ENCODE data around the gene CYP2A7. TPM values are rescaled to one million over a fixed set of nuclear protein-coding genes. Genes with fewer than 3 reads are reported as not detected.
"Not testable (repeated sequence)": the region's sequence is repeated elsewhere in the genome, so short reads cannot be mapped to it uniquely, and the experiment has no call there.

CYP2A7 gene
- total and polyA plus RNA-seq, 9 donors, result 0.05 to 0.19 TPM; not detected in 7

GRCh38 chr19:40872209-40872608 is 9.8 kb downstream of the CYP2A7 start:
- no peak overlapping the region for H3K4me3 ChIP-seq (ENCODE audit: low read length)
- H3K27me3 ChIP-seq (ENCODE audit: control insufficient read depth, insufficient read depth, low read length), result no peaks in the 10 kb centered on the region
- H3K27ac ChIP-seq (ENCODE audit: low read length), result no peak overlapping the region
- DNase-seq, result no peak
- no peaks in the 10 kb centered on the region for H3K4me1 ChIP-seq (ENCODE audit: control insufficient read depth, insufficient read depth, low read length)
- 67% methylated on average over 1 of the region's 2 CpGs for WGBS (ENCODE audit: insufficient coverage)
- no peaks in the 10 kb centered on the region for H3K9me3 ChIP-seq (replicated peaks; ENCODE audit: control insufficient read depth, low read depth, low read length)
- no peaks in the 10 kb centered on the region for H3K36me3 ChIP-seq (ENCODE audit: control insufficient read depth, insufficient read depth, low read length)

- no peak for DNase-seq
- H3K4me1 ChIP-seq (ENCODE audit: control insufficient read depth, insufficient read depth, low read length), result no peaks in the 10 kb centered on the region
- H3K27ac ChIP-seq (ENCODE audit: low read length), result no peak overlapping the region
- H3K4me3 ChIP-seq (ENCODE audit: low read length), result no peak overlapping the region
- 67% methylated on average over 2 of the region's 7 CpGs for WGBS (ENCODE audit: insufficient coverage)
- H3K27me3 ChIP-seq (ENCODE audit: control insufficient read depth, insufficient read depth, low read length), result no peaks in the 10 kb centered on the region
- H3K36me3 ChIP-seq (ENCODE audit: control insufficient read depth, insufficient read depth, low read length), result no peaks in the 10 kb centered on the region
- no peaks in the 10 kb centered on the region for H3K9me3 ChIP-seq (replicated peaks; ENCODE audit: control insufficient read depth, low read depth, low read length)
Observed at GRCh38 chr19:40867701-40868100, 14.3 kb downstream of the CYP2A7 start.

- DNase-seq; H3K27me3 ChIP-seq (ENCODE audit: control insufficient read depth, insufficient read depth, low read length); H3K4me1 ChIP-seq (ENCODE audit: control insufficient read depth, insufficient read depth, low read length); H3K36me3 ChIP-seq (ENCODE audit: control insufficient read depth, insufficient read depth, low read length); H3K27ac ChIP-seq (ENCODE audit: low read length); H3K4me3 ChIP-seq (ENCODE audit: low read length); H3K9me3 ChIP-seq (replicated peaks; ENCODE audit: control insufficient read depth, low read depth, low read length): not testable (repeated sequence)
- no CpG with 5 or more reads among the region's 9 CpGs for WGBS (ENCODE audit: insufficient coverage)
Observed at GRCh38 chr19:40864739-40865496, 17.1 kb downstream of the CYP2A7 start.

GRCh38 chr19:40862785-40863184 is 19.2 kb downstream of the CYP2A7 start:
- Histone ChIP-seq H3K27me3 (ENCODE audit: control insufficient read depth, insufficient read depth, low read length) (no peaks in the 10 kb centered on the region), H3K36me3 (ENCODE audit: control insufficient read depth, insufficient read depth, low read length) (no peaks in the 10 kb centered on the region), H3K4me1 (ENCODE audit: control insufficient read depth, insufficient read depth, low read length) (no peaks in the 10 kb centered on the region), H3K9me3 (replicated peaks; ENCODE audit: control insufficient read depth, low read depth, low read length) (no peaks in the 10 kb centered on the region), H3K4me3 (ENCODE audit: low read length) (no peak overlapping the region), H3K27ac (ENCODE audit: low read length) (no peak overlapping the region)
- no peak for DNase-seq
- 50% methylated on average over 3 of the region's 4 CpGs for WGBS (ENCODE audit: insufficient coverage)

GRCh38 chr19:40862333-40862732 is 19.7 kb downstream of the CYP2A7 start:
- Histone ChIP-seq H3K9me3 (replicated peaks; ENCODE audit: control insufficient read depth, low read depth, low read length) (no peaks in the 10 kb centered on the region), H3K27ac (ENCODE audit: low read length) (no peak overlapping the region), H3K4me1 (ENCODE audit: control insufficient read depth, insufficient read depth, low read length) (no peaks in the 10 kb centered on the region), H3K36me3 (ENCODE audit: control insufficient read depth, insufficient read depth, low read length) (no peaks in the 10 kb centered on the region), H3K27me3 (ENCODE audit: control insufficient read depth, insufficient read depth, low read length) (no peaks in the 10 kb centered on the region), H3K4me3 (ENCODE audit: low read length) (no peak overlapping the region)
- WGBS (ENCODE audit: insufficient coverage), result no CpG with 5 or more reads among the region's 3 CpGs
- no peak for DNase-seq

GRCh38 chr19:40858109-40858508 is 23.9 kb downstream of the CYP2A7 start:
- no CpG with 5 or more reads among the region's 5 CpGs for WGBS (ENCODE audit: insufficient coverage)
- no peak overlapping the region for H3K27ac ChIP-seq (ENCODE audit: low read length)
- H3K27me3 ChIP-seq (ENCODE audit: control insufficient read depth, insufficient read depth, low read length), result no peaks in the 10 kb centered on the region
- DNase-seq, result no peak
- no peak overlapping the region for H3K4me3 ChIP-seq (ENCODE audit: low read length)
- H3K4me1 ChIP-seq (ENCODE audit: control insufficient read depth, insufficient read depth, low read length), result no peaks in the 10 kb centered on the region
- no peaks in the 10 kb centered on the region for H3K9me3 ChIP-seq (replicated peaks; ENCODE audit: control insufficient read depth, low read depth, low read length)
- no peaks in the 10 kb centered on the region for H3K36me3 ChIP-seq (ENCODE audit: control insufficient read depth, insufficient read depth, low read length)

- not testable (repeated sequence) for H3K4me1 ChIP-seq (ENCODE audit: control insufficient read depth, insufficient read depth, low read length); H3K36me3 ChIP-seq (ENCODE audit: control insufficient read depth, insufficient read depth, low read length); H3K9me3 ChIP-seq (replicated peaks; ENCODE audit: control insufficient read depth, low read depth, low read length); DNase-seq; H3K27ac ChIP-seq (ENCODE audit: low read length); H3K4me3 ChIP-seq (ENCODE audit: low read length)
- peaks cover 13% of the 10 kb centered on the region for H3K27me3 ChIP-seq (ENCODE audit: control insufficient read depth, insufficient read depth, low read length)
- WGBS (ENCODE audit: insufficient coverage), result 80% methylated on average over 1 of the region's 3 CpGs
Observed at GRCh38 chr19:40852467-40853152, 29.4 kb downstream of the CYP2A7 start.

GRCh38 chr19:40850277-40850676 is 31.8 kb downstream of the CYP2A7 start, which contains the start of gene CYP2A6:
Gene CYP2A6 (minus strand): TSS chr19:40850447. CDS start chr19:40850426, 21 bp downstream.
- H3K9me3 ChIP-seq (replicated peaks; ENCODE audit: control insufficient read depth, low read depth, low read length); H3K36me3 ChIP-seq (ENCODE audit: control insufficient read depth, insufficient read depth, low read length); H3K4me1 ChIP-seq (ENCODE audit: control insufficient read depth, insufficient read depth, low read length); DNase-seq; H3K27ac ChIP-seq (ENCODE audit: low read length); H3K4me3 ChIP-seq (ENCODE audit: low read length): not testable (repeated sequence)
- WGBS (ENCODE audit: insufficient coverage), result 100% methylated on average over 1 of the region's 3 CpGs
- H3K27me3 ChIP-seq (ENCODE audit: control insufficient read depth, insufficient read depth, low read length), result peaks cover 13% of the 10 kb centered on the region

GRCh38 chr19:40846722-40847121 is 35.3 kb downstream of the CYP2A7 start:
- WGBS (ENCODE audit: insufficient coverage), result 73% methylated on average over 3 of the region's 8 CpGs

GRCh38 chr19:40843653-40844052 is 38.4 kb downstream of the CYP2A7 start:
- H3K4me1 ChIP-seq (ENCODE audit: control insufficient read depth, insufficient read depth, low read length); H3K9me3 ChIP-seq (replicated peaks; ENCODE audit: control insufficient read depth, low read depth, low read length); H3K27ac ChIP-seq (ENCODE audit: low read length); H3K36me3 ChIP-seq (ENCODE audit: control insufficient read depth, insufficient read depth, low read length); H3K4me3 ChIP-seq (ENCODE audit: low read length); DNase-seq: not testable (repeated sequence)
- peaks cover 15% of the 10 kb centered on the region for H3K27me3 ChIP-seq (ENCODE audit: control insufficient read depth, insufficient read depth, low read length)
- 20% methylated on average over 2 of the region's 19 CpGs for WGBS (ENCODE audit: insufficient coverage)

More at GRCh38 chr19:40846722-40847121, 35.3 kb downstream of the CYP2A7 start:
- H3K4me3 ChIP-seq (ENCODE audit: low read length); DNase-seq; H3K27ac ChIP-seq (ENCODE audit: low read length); H3K9me3 ChIP-seq (replicated peaks; ENCODE audit: control insufficient read depth, low read depth, low read length); H3K36me3 ChIP-seq (ENCODE audit: control insufficient read depth, insufficient read depth, low read length); H3K4me1 ChIP-seq (ENCODE audit: control insufficient read depth, insufficient read depth, low read length): not testable (repeated sequence)
- H3K27me3 ChIP-seq (ENCODE audit: control insufficient read depth, insufficient read depth, low read length), result peaks cover 18% of the 10 kb centered on the region
